Right ventricle myocardium superior (tissue), 1 donor: ENCODE data around the gene MAN1C1. TPM values are rescaled to one million over a fixed set of nuclear protein-coding genes. Genes with fewer than 3 reads are reported as not detected.
A peak's percentile ranks its signal among the peaks of the same experiment; 100 is the strongest.

Source experiments
- ATAC-seq: fragments of 200-7000 bp; cut with Tn5 transposase; one replicate; pipeline ENCODE4 v1.9.1; 2020; ENCODE audit warnings: mild to moderate bottlenecking; ENCODE audit not compliant: poor library complexity
- DNase-seq: peaks from one replicate; pipeline ENCODE4 v3.0.0-alpha.2; 2020
- intact Hi-C: fragments of 100-400 bp; cut with DNase I; formaldehyde crosslinking; loops from one replicate; pipeline ENCODE4 v1.11.2; 2022
- total RNA-seq: library from RNA; stranded (reverse); fragmentation: NEBNext Ultra II Directional; extraction: Animal tissue kit (Norgen Biotek cat#: 25700); gene quantifications from one replicate; pipeline ENCODE4 v1.2.1, GENCODE V29; 2021
- donor health status: DM: no; HTN: yes; CAD: no; lungs with severe emphysema.

Gene MAN1C1
- total RNA-seq, 1 donor from 2014 or later: 17.5 TPM

GRCh38 chr1:25645637-25646400 is 29.2 kb downstream of the MAN1C1 start:
- intact Hi-C loops: no loop called here
- DNase-seq (no peak), ATAC-seq (peak; percentile 20)

GRCh38 chr1:25647106-25647505 is 30.5 kb downstream of the MAN1C1 start:
- intact Hi-C loops: no loop called here
- no peak for ATAC-seq
- DNase-seq: no peak

GRCh38 chr1:25647863-25648262 is 31.3 kb downstream of the MAN1C1 start:
- ATAC-seq: peak; percentile 66
- intact Hi-C loops: no loop called here
- DNase-seq: peak; percentile 59

GRCh38 chr1:25648681-25649440 is 32.3 kb downstream of the MAN1C1 start:
- no peak for DNase-seq
- intact Hi-C loops: no loop called here
- ATAC-seq: no peak

GRCh38 chr1:25649505-25650288 is 33.1 kb downstream of the MAN1C1 start:
- intact Hi-C loops: no loop called here
- ATAC-seq (no peak), DNase-seq (no peak)

GRCh38 chr1:25650289-25650576 is 33.6 kb downstream of the MAN1C1 start:
- no peak for ATAC-seq
- no peak for DNase-seq
- intact Hi-C loops: no loop called here

- intact Hi-C loops: no loop called here
- ATAC-seq (no peak), DNase-seq (no peak)
Observed at GRCh38 chr1:25651036-25651640, 34.5 kb downstream of the MAN1C1 start.

- intact Hi-C loops: no loop called here
- DNase-seq: peak; percentile 72
- peak; percentile 63 for ATAC-seq
Observed at GRCh38 chr1:25651824-25652741, 35.5 kb downstream of the MAN1C1 start.

- ATAC-seq (no peak), DNase-seq (no peak)
- intact Hi-C loops: no loop called here
Observed at GRCh38 chr1:25653558-25653957, 37.0 kb downstream of the MAN1C1 start.

- intact Hi-C loops: no loop called here
- ATAC-seq (no peak), DNase-seq (no peak)
Observed at GRCh38 chr1:25654109-25654660, 37.6 kb downstream of the MAN1C1 start.

GRCh38 chr1:25657121-25657882 is 40.7 kb downstream of the MAN1C1 start:
- DNase-seq (no peak), ATAC-seq (no peak)
- intact Hi-C loops: no loop called here

GRCh38 chr1:25657883-25658760 is 41.5 kb downstream of the MAN1C1 start:
- ATAC-seq (no peak), DNase-seq (no peak)
- intact Hi-C loops: no loop called here

GRCh38 chr1:25658791-25659431 is 42.3 kb downstream of the MAN1C1 start:
- DNase-seq (peak; percentile 84), ATAC-seq (peak; percentile 94)
- intact Hi-C loops: no loop called here

- intact Hi-C loops: no loop called here
Observed at GRCh38 chr1:25661043-25661815, 44.6 kb downstream of the MAN1C1 start.

GRCh38 chr1:25662061-25662460 is 45.5 kb downstream of the MAN1C1 start:
- ATAC-seq (no peak), DNase-seq (no peak)
- intact Hi-C loops: no loop called here

More at GRCh38 chr1:25661043-25661815, 44.6 kb downstream of the MAN1C1 start:
- no peak for DNase-seq
- ATAC-seq: no peak
